Measurements from ENCODE around the gene PHKG2. TPM values are rescaled to one million over a fixed set of nuclear protein-coding genes. Genes with fewer than 3 reads are reported as not detected.

PHKG2 gene
- 24.7 and 28.2 TPM in 2 replicates for total RNA-seq

GRCh38 chr16:30747799-30748633, at the start of gene PHKG2:
Gene PHKG2, plus strand, starts transcription at chr16:30748425. Its CDS starts 396 bp downstream, at chr16:30748821.

GRCh38 chr16:30698816-30699614, 49.2 kb upstream of the PHKG2 start, which contains the start of gene SRCAP:
Gene SRCAP, plus strand, starts transcription at chr16:30699171. Its CDS starts 1,654 bp downstream, at chr16:30700825.

GRCh38 chr16:30761928-30762902, 14.0 kb downstream of the PHKG2 start, which contains the start of the genes CFAP119 and RNF40:
Gene CFAP119, minus strand, starts transcription at chr16:30762062. Its CDS starts 314 bp downstream, at chr16:30761748.
Gene RNF40, plus strand, starts transcription at chr16:30762322. Its CDS starts 224 bp downstream, at chr16:30762546.

GRCh38 chr16:30786936-30787612, 38.8 kb downstream of the PHKG2 start, which contains the start of gene ZNF629:
Gene ZNF629, minus strand, starts transcription at chr16:30787205. Its CDS starts 2,723 bp downstream, at chr16:30784482.

Other genes starting within 250 kb of the PHKG2 start
- 32.4 and 46.5 TPM in 2 replicates for gene ZNF768, start 221.9 kb upstream of the PHKG2 start, total RNA-seq
- 6.4 and 11.0 TPM in 2 replicates for gene ZNF747, start 213.6 kb upstream of the PHKG2 start, total RNA-seq
- 5.4 and 11.2 TPM in 2 replicates for gene ZNF764, start 190.1 kb upstream of the PHKG2 start, total RNA-seq
- 8.0 and 11.8 TPM in 2 replicates for gene ZNF688, start 176.7 kb upstream of the PHKG2 start, total RNA-seq
- 4.4 and 8.7 TPM in 2 replicates for gene ZNF785, start 162.7 kb upstream of the PHKG2 start, total RNA-seq
- 8.5 and 8.9 TPM in 2 replicates for gene ZNF689, start 138.0 kb upstream of the PHKG2 start, total RNA-seq
- 32.1 and 36.4 TPM in 2 replicates for gene PRR14, start 97.5 kb upstream of the PHKG2 start, total RNA-seq
- 26.9 and 39.0 TPM in 2 replicates for gene FBRS, start 90.0 kb upstream of the PHKG2 start, total RNA-seq
- gene SRCAP, start 49.3 kb upstream of the PHKG2 start, total RNA-seq = 15.3 and 22.1 TPM in 2 replicates
- gene CFAP119, start 13.6 kb downstream of the PHKG2 start, total RNA-seq = 4.8 and 5.9 TPM in 2 replicates
- gene RNF40, start 13.9 kb downstream of the PHKG2 start, total RNA-seq = 63.7 and 67.1 TPM in 2 replicates
- 9.5 and 23.3 TPM in 2 replicates for gene ZNF629, start 38.8 kb downstream of the PHKG2 start, total RNA-seq
- gene BCL7C, start 145.7 kb downstream of the PHKG2 start, total RNA-seq = 60.0 and 62.7 TPM in 2 replicates
- gene CTF1, start 148.2 kb downstream of the PHKG2 start, total RNA-seq = 2.8 and 6.8 TPM in 2 replicates
- gene FBXL19, start 175.1 kb downstream of the PHKG2 start, total RNA-seq = 31.8 and 37.6 TPM in 2 replicates
- gene ORAI3, start 200.6 kb downstream of the PHKG2 start, total RNA-seq = 24.4 and 95.3 TPM in 2 replicates
- gene SETD1A, start 209.3 kb downstream of the PHKG2 start, total RNA-seq = 6.5 and 8.0 TPM in 2 replicates
- gene HSD3B7, start 236.8 kb downstream of the PHKG2 start, total RNA-seq = 11.2 and 64.7 TPM in 2 replicates

All from mesangial cell (primary cell).